Parathyroid adenoma (tissue), 2 donors: Measurements from ENCODE around the gene MYO9A.
"Not testable (repeated sequence)": the region's sequence is repeated elsewhere in the genome, so short reads cannot be mapped to it uniquely, and the experiment has no call there.

Source experiments
- H2AFZ ChIP-seq: fragments of 300-600 bp; sonication (generic); one replicate; pipeline ENCODE4 v1.7.0; 2017; ENCODE audit warnings: antibody characterized with exemption, mild to moderate bottlenecking
- H3K27ac ChIP-seq: fragments of 300-600 bp; sonication (generic); one replicate; pipeline ENCODE4 v1.7.0; 2017
- H3K27me3 ChIP-seq: fragments of 300-600 bp; sonication (generic); one replicate; pipeline ENCODE4 v1.7.0; 2017; ENCODE audit warnings: low read length; ENCODE audit not compliant: control insufficient read depth, insufficient read depth
- H3K36me3 ChIP-seq: fragments of 300-600 bp; sonication (generic); one replicate; pipeline ENCODE4 v1.7.0; 2017; ENCODE audit warnings: low read length; ENCODE audit not compliant: control insufficient read depth, insufficient read depth
- H3K4me1 ChIP-seq: fragments of 300-600 bp; sonication (generic); one replicate; pipeline ENCODE4 v1.7.0; 2017; ENCODE audit warnings: control low read depth
- H3K4me2 ChIP-seq: fragments of 300-600 bp; sonication (generic); one replicate; pipeline ENCODE4 v1.7.0; 2017; ENCODE audit warnings: low read length
- H3K4me3 ChIP-seq: fragments of 300-600 bp; sonication (generic); one replicate; pipeline ENCODE4 v1.7.0; 2017; ENCODE audit warnings: low read depth, low read length
- H3K79me2 ChIP-seq: fragments of 300-600 bp; sonication (generic); one replicate; pipeline ENCODE4 v1.7.0; 2017; ENCODE audit warnings: control low read depth
- H3K9ac ChIP-seq: fragments of 300-600 bp; sonication (generic); one replicate; pipeline ENCODE4 v1.7.0; 2017; ENCODE audit warnings: mild to moderate bottlenecking
- H3K9me3 ChIP-seq: fragments of 300-600 bp; sonication (generic); one replicate; pipeline ENCODE4 v1.7.0; 2017; ENCODE audit warnings: low read length; ENCODE audit not compliant: control insufficient read depth
- TF ChIP-seq, protein P1 (sequence below): fragments of 300-600 bp; sonication (generic); IDR thresholded peaks from one replicate; pipeline ENCODE4 v1.7.0; 2017; ENCODE audit warnings: antibody characterized with exemption, mild to moderate bottlenecking
- donor health status: primary hyperparathyroidism.

MYO9A gene

DNA sequence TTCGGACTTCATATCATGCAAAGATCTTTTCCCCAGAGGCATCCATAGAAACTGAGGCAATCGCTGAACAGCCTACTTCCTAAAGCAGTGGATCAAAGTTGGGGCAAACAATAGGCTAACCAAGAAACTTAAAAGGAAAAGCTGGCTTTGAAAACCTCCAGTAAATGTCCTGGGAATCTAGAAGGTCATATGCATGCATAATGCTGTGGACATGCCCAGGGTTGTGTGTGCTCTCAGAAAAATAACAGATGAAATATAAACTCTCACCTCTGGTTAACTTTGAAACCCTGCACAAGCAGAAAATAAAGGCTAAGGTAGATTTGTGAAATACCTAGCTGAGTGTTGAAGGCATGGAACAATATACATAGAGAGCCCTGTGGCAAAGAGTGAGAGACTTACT is 96.3 kb downstream of the MYO9A start:
- no peaks in the 10 kb centered on the region for H3K9me3 ChIP-seq
- H3K4me2 ChIP-seq: no peak overlapping the region
- H3K9ac ChIP-seq: no peak overlapping the region
- H3K4me3 ChIP-seq: no peak overlapping the region
- H3K4me1 ChIP-seq: no peaks in the 10 kb centered on the region
- H3K36me3 ChIP-seq: no peaks in the 10 kb centered on the region
- no peak overlapping the region for H2AFZ ChIP-seq
- no peaks in the 10 kb centered on the region for H3K79me2 ChIP-seq
- no peaks in the 10 kb centered on the region for H3K27me3 ChIP-seq
- no peak overlapping the region for H3K27ac ChIP-seq
- TF ChIP-seq, protein P1, sequence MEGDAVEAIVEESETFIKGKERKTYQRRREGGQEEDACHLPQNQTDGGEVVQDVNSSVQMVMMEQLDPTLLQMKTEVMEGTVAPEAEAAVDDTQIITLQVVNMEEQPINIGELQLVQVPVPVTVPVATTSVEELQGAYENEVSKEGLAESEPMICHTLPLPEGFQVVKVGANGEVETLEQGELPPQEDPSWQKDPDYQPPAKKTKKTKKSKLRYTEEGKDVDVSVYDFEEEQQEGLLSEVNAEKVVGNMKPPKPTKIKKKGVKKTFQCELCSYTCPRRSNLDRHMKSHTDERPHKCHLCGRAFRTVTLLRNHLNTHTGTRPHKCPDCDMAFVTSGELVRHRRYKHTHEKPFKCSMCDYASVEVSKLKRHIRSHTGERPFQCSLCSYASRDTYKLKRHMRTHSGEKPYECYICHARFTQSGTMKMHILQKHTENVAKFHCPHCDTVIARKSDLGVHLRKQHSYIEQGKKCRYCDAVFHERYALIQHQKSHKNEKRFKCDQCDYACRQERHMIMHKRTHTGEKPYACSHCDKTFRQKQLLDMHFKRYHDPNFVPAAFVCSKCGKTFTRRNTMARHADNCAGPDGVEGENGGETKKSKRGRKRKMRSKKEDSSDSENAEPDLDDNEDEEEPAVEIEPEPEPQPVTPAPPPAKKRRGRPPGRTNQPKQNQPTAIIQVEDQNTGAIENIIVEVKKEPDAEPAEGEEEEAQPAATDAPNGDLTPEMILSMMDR: no peak

DNA sequence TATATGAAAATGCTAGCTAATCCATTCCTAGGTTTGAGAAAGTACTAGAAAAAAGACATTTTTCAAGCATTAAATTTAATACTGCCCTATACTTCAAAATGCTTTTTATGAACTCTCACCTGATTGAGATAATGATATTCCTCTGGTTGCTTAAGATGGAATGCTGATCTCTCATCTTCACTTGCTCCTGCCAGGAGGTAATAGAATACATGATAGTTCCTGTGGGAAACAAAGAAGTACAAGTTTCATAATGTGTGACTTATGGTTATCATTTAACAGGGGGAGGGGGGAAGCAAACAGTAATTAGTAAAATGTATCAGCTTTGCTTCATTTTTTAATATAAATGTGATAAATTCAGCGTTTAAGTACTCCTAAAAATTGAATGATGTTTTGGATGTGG is 97.2 kb downstream of the MYO9A start:
- no peaks in the 10 kb centered on the region for H3K36me3 ChIP-seq
- H3K4me2 ChIP-seq: no peak overlapping the region
- no peaks in the 10 kb centered on the region for H3K79me2 ChIP-seq
- H3K27ac ChIP-seq: no peak overlapping the region
- no peak overlapping the region for H3K4me3 ChIP-seq
- H3K9me3 ChIP-seq: no peaks in the 10 kb centered on the region
- H3K27me3 ChIP-seq: no peaks in the 10 kb centered on the region
- TF ChIP-seq, protein P1: no peak
- no peak overlapping the region for H3K9ac ChIP-seq
- H3K4me1 ChIP-seq: no peaks in the 10 kb centered on the region
- H2AFZ ChIP-seq: no peak overlapping the region

DNA sequence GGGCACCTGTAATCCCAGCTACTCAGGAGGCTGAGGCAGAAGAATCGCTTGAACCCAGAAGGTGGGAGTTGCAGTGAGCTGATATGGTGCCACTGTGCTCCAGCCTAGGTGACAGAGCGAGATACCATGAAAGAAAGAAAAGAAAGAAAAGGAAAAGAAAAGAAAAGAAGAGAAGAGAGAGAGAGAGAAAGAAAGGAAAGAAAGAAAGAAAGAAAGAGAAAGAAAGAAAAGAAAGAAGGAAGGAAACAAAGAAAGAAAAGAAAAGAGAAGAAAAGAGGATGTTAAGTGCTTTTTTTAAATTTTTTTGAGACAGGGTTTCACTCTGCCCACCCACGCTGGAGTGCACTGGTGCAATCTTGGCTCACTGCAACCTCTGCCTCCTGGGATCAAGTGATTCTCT is 103.4 kb downstream of the MYO9A start:
- not testable (repeated sequence) for H3K4me1 ChIP-seq, H3K36me3 ChIP-seq, H3K27ac ChIP-seq

DNA sequence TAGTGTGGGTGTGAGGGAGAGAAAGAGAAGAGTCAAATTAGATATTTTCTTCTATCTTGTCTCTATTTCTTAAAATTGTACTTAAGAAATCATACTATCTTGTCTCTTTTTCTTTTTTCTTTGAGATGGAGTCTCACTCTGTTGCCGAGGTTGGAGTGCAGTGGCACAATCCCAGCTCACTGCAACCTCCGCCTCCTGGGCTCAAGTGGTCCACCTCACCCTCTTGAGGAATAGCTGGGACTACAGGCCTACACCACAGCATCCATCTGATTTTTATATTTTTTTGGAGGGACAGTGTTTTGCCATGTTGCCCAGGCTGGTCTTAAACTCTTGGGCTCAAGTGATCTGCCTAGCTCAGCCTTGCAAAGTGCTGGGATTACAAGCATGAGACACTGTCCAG is 104.2 kb downstream of the MYO9A start:
- Histone ChIP-seq H3K4me2 (no peak overlapping the region), H3K27me3 (no peaks in the 10 kb centered on the region)

More for the DNA sequence above, 103.4 kb downstream of the MYO9A start:
- not testable (repeated sequence) for H3K79me2 ChIP-seq, H3K27me3 ChIP-seq, H3K4me3 ChIP-seq, H2AFZ ChIP-seq, H3K4me2 ChIP-seq, H3K9ac ChIP-seq, H3K9me3 ChIP-seq

DNA sequence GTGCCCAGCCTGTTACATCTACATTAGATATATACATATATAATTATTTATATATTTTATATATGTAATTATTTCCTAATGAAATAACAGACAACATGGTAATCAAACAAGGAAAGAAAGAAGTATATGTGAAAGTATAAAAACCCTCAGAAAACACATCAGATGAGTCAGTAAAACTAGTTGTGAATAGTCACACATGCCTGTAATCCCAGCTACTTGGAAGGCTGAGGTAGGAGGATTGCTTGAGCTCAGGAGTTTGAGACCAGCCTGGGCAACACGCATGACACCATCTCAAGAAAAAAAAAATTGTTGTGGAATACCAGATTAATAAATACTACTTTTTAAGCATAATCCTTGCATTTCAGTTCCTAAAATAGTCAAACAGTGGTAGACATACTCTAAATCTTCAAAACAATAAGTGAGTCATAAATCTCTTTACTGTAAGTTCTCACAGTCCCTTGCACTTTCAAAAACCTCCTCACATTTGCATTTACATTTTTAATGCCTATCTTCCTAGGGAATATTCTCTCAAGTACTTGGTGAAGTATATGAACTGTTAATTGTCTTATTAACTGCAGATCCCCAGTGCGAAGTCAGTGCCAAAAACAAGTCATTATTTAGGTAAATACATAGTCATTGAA is 106.5 kb downstream of the MYO9A start:
- Histone ChIP-seq H3K4me2 (no peak overlapping the region), H3K36me3 (no peaks in the 10 kb centered on the region), H2AFZ (no peak overlapping the region), H3K9me3 (no peaks in the 10 kb centered on the region), H3K79me2 (no peaks in the 10 kb centered on the region), H3K9ac (no peak overlapping the region), H3K4me3 (no peak overlapping the region), H3K4me1 (no peaks in the 10 kb centered on the region), H3K27me3 (no peaks in the 10 kb centered on the region), H3K27ac (no peak overlapping the region)
- TF ChIP-seq, protein P1: no peak

More for the DNA sequence above, 104.2 kb downstream of the MYO9A start:
- TF ChIP-seq, protein P1: no peak
- Histone ChIP-seq H3K36me3 (no peaks in the 10 kb centered on the region), H2AFZ (no peak overlapping the region), H3K4me3 (no peak overlapping the region), H3K9ac (no peak overlapping the region), H3K9me3 (no peaks in the 10 kb centered on the region), H3K79me2 (no peaks in the 10 kb centered on the region), H3K4me1 (no peaks in the 10 kb centered on the region), H3K27ac (no peak overlapping the region)
